ENCODE results near the gene DLX5.
"Not testable (repeated sequence)": the region's sequence is repeated elsewhere in the genome, so short reads cannot be mapped to it uniquely, and the experiment has no call there.

The DLX5 gene

DNA sequence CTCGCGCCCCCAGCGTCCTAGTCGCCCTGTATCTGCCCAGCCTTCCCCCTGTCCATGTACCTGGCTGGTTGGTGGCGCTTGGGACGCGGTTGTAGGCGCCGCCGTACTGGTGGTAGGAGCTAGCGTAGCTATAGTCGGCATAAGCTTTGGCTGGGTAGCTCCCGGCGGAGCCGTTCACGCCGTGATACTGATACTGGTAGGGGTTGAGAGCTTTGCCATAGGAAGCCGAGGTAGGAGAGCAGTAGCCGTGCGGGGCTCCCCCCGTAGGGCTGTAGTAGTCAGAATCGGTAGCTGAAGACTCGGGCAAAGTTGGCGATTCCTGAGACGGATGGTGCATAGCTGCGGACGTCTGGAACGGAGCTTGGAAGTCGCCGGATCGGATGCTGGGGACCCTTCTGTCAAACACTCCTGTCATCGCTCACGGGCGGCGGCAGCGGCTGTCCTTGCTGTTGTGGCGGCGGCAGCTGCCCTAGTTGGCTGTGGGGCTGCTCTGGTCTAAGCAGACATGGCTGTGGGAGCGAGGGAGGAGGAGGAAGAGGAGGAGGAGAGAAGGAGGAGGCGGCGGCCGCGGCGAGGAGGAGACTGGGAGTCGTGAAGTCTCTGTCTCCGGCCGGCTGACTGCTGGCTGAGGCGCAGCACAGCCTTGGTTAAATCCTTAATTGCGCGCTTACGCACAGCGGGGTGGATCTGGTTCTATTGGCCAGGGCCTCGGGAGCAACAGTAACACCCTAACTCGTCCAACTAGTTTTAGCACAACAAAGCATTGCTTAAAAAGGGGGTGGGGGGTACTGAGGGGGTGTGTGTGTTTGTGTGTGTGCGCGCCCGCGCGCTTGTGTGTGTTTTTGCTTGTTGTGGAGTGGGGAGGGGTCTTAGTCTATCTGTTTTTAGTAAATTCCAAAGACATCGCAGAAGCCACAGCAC is at the start of gene DLX5:
Gene DLX5 (minus strand): TSS at position 623 of the 921 bp plus-strand sequence. CDS start 208 bp downstream, at position 415.
- TF ChIP-seq, protein P1, sequence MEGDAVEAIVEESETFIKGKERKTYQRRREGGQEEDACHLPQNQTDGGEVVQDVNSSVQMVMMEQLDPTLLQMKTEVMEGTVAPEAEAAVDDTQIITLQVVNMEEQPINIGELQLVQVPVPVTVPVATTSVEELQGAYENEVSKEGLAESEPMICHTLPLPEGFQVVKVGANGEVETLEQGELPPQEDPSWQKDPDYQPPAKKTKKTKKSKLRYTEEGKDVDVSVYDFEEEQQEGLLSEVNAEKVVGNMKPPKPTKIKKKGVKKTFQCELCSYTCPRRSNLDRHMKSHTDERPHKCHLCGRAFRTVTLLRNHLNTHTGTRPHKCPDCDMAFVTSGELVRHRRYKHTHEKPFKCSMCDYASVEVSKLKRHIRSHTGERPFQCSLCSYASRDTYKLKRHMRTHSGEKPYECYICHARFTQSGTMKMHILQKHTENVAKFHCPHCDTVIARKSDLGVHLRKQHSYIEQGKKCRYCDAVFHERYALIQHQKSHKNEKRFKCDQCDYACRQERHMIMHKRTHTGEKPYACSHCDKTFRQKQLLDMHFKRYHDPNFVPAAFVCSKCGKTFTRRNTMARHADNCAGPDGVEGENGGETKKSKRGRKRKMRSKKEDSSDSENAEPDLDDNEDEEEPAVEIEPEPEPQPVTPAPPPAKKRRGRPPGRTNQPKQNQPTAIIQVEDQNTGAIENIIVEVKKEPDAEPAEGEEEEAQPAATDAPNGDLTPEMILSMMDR (IDR thresholded peaks at IDR 0.05) = no peak
- TF ChIP-seq ZFX (IDR thresholded peaks at IDR 0.05; ENCODE audit: borderline replicate concordance) = no peak
- no peak within 1 kb of the TSS for H3K27ac ChIP-seq

DNA sequence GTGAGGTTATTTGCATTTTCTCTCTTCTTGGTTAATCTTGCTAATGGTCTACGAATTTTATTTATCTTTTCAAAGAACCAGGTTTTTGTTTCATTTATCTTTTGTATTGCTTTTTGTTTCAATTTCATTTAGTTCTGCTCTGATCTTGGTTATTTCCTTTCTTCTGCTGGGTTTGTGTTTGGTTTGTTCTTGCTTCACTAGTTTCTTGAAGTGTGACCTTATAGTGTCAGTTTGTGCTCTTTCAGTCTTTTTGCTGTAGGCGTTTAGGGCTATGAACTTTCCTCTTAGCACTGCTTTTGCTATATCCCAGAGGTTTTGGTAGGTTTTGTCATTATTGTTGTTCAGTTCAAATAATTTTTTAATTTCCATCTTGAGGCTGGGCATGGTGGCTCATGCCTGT is 47.4 kb upstream of the DLX5 start:
- H3K27ac ChIP-seq = not testable (repeated sequence)

DNA sequence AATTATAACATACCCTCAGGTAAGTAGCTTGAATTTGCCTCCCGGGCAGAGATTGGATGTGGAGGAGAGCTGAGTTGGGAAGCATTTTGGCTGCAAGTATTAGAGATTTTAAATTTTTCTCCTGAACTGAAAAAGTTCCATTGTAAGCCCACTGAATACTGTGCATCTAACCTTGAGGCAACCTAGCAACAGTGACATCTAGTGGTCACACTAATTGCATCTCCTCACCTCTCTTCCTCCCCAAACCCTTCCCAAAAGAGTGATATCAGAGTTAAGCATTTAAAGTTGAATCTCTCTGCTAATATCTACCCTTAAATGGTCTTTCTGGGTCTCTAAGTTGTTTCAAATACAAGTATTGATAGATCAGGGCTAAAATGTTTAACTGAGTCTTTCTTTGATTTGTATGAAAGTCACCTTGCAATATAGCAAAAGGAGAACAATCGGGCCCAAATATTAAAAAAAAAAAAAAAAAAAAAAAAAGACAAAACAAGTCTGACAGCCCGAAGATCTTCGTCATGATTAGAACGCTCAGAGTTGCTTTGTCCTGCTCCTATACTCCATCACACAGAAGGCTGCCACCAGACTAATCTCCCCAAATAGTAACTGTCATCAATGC is 40.4 kb upstream of the DLX5 start:
- TF ChIP-seq ZFX (IDR thresholded peaks at IDR 0.05; ENCODE audit: borderline replicate concordance) = no peak
- TF ChIP-seq, protein P1 (IDR thresholded peaks at IDR 0.05) = peak; percentile 95
- H3K27ac ChIP-seq = no peak overlapping the region

DNA sequence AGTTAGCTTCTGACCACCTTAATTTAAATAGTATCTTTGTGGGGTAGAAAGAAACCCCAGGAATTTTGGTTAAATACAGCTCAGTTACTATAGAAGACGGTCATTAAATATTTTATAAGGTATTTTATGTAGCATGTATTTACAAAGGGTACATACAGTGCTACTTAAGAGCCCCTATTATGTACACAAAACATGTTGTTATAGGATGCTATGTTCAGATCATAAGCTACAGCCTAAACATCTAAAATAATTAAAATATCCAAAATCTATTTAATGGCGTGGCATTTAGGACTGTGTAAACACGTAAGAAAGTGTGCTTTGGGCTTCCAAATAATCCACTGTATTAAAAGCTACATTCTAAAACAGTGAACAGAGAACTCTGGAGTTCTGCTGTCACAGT is 39.4 kb upstream of the DLX5 start:
- no peak overlapping the region for H3K27ac ChIP-seq
- no peak for TF ChIP-seq ZFX (IDR thresholded peaks at IDR 0.05; ENCODE audit: borderline replicate concordance)
- TF ChIP-seq, protein P1 (IDR thresholded peaks at IDR 0.05) = no peak

DNA sequence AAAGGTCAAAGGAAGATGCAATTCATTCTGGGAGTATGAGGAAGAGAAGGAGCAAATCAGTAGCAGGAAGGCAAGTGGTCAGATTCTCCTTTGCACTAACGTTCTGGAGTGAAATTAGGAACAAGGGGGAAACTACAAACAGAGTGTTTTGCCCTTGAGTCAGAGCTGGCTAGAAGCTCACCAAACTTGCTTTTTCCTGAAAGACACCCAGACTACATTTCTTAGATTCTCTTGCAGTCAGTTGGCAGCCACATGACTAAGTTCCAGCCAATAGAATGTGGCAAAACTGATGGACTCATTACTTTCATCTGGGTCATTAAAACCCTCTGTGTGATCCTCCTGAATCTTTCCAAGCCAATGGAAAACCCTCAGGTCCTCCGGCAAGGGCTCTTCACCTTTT is 18.6 kb upstream of the DLX5 start:
- H3K27ac ChIP-seq = no peak overlapping the region
- TF ChIP-seq, protein P1 (IDR thresholded peaks at IDR 0.05) = no peak
- TF ChIP-seq ZFX (IDR thresholded peaks at IDR 0.05; ENCODE audit: borderline replicate concordance) = no peak

DNA sequence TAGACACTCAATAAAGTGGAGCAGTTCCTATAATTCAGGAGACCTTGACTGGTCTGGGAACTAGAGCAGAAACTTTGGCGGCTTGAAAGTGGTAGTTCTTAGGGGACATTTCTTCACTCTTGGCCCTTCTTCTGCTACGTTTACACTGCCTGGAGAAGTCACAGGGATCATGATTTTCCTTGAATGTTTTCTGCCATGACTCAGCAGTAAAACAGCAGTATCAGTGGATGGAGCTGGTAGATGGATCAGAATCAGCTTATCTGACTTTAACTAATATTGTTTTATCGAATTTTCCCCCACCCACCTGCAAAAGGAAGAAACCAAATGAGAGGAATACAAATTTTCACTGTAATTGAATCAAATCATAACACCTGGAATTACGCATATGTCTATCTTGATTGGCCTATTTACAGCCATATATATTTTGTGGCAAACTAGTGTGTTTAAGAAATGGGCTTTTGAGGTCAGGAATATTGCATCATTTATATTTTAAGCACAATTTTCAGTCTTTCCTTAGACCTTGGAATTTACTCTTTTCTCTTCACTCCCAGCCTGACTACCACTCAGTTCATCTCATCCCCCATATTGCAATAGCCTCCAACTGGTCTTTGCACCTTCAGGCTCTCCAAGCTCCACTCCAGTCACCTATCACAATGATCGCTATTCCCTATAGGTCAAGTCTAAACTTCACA is 14.9 kb upstream of the DLX5 start:
- no peak overlapping the region for H3K27ac ChIP-seq
- TF ChIP-seq, protein P1 (IDR thresholded peaks at IDR 0.05) = no peak
- no peak for TF ChIP-seq ZFX (IDR thresholded peaks at IDR 0.05; ENCODE audit: borderline replicate concordance)

DNA sequence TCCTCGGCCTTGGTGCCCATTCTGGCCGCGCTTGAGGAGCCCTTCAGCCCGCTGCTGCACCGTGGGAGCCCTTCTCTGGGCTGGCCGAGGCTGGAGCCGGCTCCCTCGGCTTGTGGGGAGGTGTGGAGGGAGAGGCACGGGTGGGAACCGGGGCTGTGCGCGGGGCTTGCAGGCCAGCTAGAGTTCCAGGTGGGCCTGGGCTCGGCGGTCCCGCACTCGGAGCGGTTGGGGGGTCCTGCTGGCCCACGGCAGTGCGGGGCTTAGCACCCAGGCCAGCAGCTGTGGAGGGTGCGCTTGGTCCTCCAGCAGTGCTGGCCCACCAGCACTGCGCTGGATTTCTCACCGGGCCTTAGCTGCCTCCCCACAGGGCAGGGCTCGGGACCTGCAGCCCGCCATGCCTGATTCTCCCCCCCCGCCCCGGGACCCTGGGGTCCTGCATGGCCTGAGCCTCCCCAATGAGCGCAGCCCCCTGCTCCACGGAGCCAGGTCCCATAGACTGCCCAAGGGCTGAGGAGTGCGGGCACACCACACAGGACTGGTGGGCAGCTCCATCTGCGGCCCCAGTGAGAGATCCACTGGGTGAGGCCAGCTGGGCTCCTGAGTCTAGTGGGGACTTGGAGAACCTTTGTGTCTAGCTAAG is 9.7 kb upstream of the DLX5 start:
- H3K27ac ChIP-seq = not testable (repeated sequence)

Data from 22Rv1 (cell line).